HG03159 (cell line): ENCODE measurements around the gene C3AR1.
"Not testable (repeated sequence)": the region's sequence is repeated elsewhere in the genome, so short reads cannot be mapped to it uniquely, and the experiment has no call there.

Experiments
- ATAC-seq: cut with Tn5 transposase; IDR thresholded peaks from one replicate; pipeline ENCODE4 v1.9.1; 2021; ENCODE audit warnings: mild to moderate bottlenecking, moderate library complexity; ENCODE audit not compliant: unreplicated experiment

The C3AR1 gene

GRCh38 chr12:8065991-8066594 lies at the start of gene C3AR1:
C3AR1 (minus strand) TSS chr12:8066359; CDS start chr12:8060185, 6,174 bp downstream.
- no peak for ATAC-seq

GRCh38 chr12:8113117-8113516 lies 47.0 kb upstream of the C3AR1 start:
- not testable (repeated sequence) for ATAC-seq

GRCh38 chr12:8108808-8109398 lies 42.7 kb upstream of the C3AR1 start:
- ATAC-seq, result no peak

GRCh38 chr12:8099235-8099634 lies 33.1 kb upstream of the C3AR1 start:
- ATAC-seq, result no peak

GRCh38 chr12:8096281-8096915 lies 30.2 kb upstream of the C3AR1 start:
- ATAC-seq, result no peak

- no peak for ATAC-seq
Measured at GRCh38 chr12:8093291-8093690, 27.1 kb upstream of the C3AR1 start.

- ATAC-seq, result no peak
Measured at GRCh38 chr12:8089716-8090115, 23.6 kb upstream of the C3AR1 start.

- not testable (repeated sequence) for ATAC-seq
Measured at GRCh38 chr12:8089277-8089676, 23.1 kb upstream of the C3AR1 start.

- ATAC-seq, result no peak
Measured at GRCh38 chr12:8088574-8088973, 22.4 kb upstream of the C3AR1 start.

- ATAC-seq, result no peak
Measured at GRCh38 chr12:8087666-8088065, 21.5 kb upstream of the C3AR1 start.

GRCh38 chr12:8084351-8084750 lies 18.2 kb upstream of the C3AR1 start:
- ATAC-seq, result not testable (repeated sequence)

- no peak for ATAC-seq
Measured at GRCh38 chr12:8082808-8083100, 16.6 kb upstream of the C3AR1 start.

GRCh38 chr12:8081251-8081920 lies 15.2 kb upstream of the C3AR1 start:
- no peak for ATAC-seq

- no peak for ATAC-seq
Measured at GRCh38 chr12:8080120-8080519, 14.0 kb upstream of the C3AR1 start.

- ATAC-seq, result no peak
Measured at GRCh38 chr12:8078916-8079315, 12.8 kb upstream of the C3AR1 start.

GRCh38 chr12:8078398-8078797 lies 12.2 kb upstream of the C3AR1 start:
- no peak for ATAC-seq

- ATAC-seq, result no peak
Measured at GRCh38 chr12:8077207-8077606, 11.0 kb upstream of the C3AR1 start.

- ATAC-seq, result no peak
Measured at GRCh38 chr12:8076366-8076765, 10.2 kb upstream of the C3AR1 start.

- ATAC-seq, result no peak
Measured at GRCh38 chr12:8075935-8076334, 9.8 kb upstream of the C3AR1 start.

GRCh38 chr12:8071820-8072219 lies 5.7 kb upstream of the C3AR1 start:
- ATAC-seq, result not testable (repeated sequence)

- no peak for ATAC-seq
Measured at GRCh38 chr12:8069582-8069981, 3.4 kb upstream of the C3AR1 start.

- ATAC-seq, result no peak
Measured at GRCh38 chr12:8064131-8064530, 2.0 kb downstream of the C3AR1 start.
